Tongue (tissue), 2 donors: ENCODE results near the gene GNAI1. TPM values are rescaled to one million over a fixed set of nuclear protein-coding genes. Genes with fewer than 3 reads are reported as not detected.

Experiments used
- DNase-seq: peaks from one replicate; pipeline ENCODE4 v3.0.0-alpha.2; 2015
- total RNA-seq: library from RNA; depleted of rRNA; stranded (reverse); fragments of >200 nt; gene quantifications from one replicate; pipeline ENCODE4 v1.2.3, GENCODE V29; 2014

The GNAI1 gene
- total RNA-seq, 1 donor from 2014 or later, result 49.6 TPM

GRCh38 chr7:80215734-80216133 is 81.1 kb downstream of the GNAI1 start:
- no peak for DNase-seq

- no peak for DNase-seq
Observed at GRCh38 chr7:80216996-80217842, 82.6 kb downstream of the GNAI1 start.

- DNase-seq, result no peak
Observed at GRCh38 chr7:80218723-80219122, 84.1 kb downstream of the GNAI1 start.

- no peak for DNase-seq
Observed at GRCh38 chr7:80220022-80220634, 85.5 kb downstream of the GNAI1 start.

GRCh38 chr7:80224415-80224814 is 89.8 kb downstream of the GNAI1 start:
- DNase-seq, result no peak

GRCh38 chr7:80225361-80225760 is 90.7 kb downstream of the GNAI1 start:
- DNase-seq, result no peak

- no peak for DNase-seq
Observed at GRCh38 chr7:80226629-80227028, 92.0 kb downstream of the GNAI1 start.

- no peak for DNase-seq
Observed at GRCh38 chr7:80230327-80230726, 95.7 kb downstream of the GNAI1 start.

- DNase-seq, result no peak
Observed at GRCh38 chr7:80231707-80232106, 97.1 kb downstream of the GNAI1 start.

GRCh38 chr7:80232979-80233724 is 98.5 kb downstream of the GNAI1 start:
- no peak for DNase-seq

GRCh38 chr7:80235334-80235733 is 100.7 kb downstream of the GNAI1 start:
- no peak for DNase-seq

- DNase-seq, result no peak
Observed at GRCh38 chr7:80236681-80237080, 102.0 kb downstream of the GNAI1 start.

GRCh38 chr7:80240265-80241025 is 105.8 kb downstream of the GNAI1 start:
- no peak for DNase-seq

- DNase-seq, result peak; percentile 23
Observed at GRCh38 chr7:80241671-80242070, 107.0 kb downstream of the GNAI1 start.

GRCh38 chr7:80243425-80243824 is 108.8 kb downstream of the GNAI1 start:
- peak; percentile 19 for DNase-seq

- DNase-seq, result peak; percentile 50
Observed at GRCh38 chr7:80244206-80244916, 109.7 kb downstream of the GNAI1 start.

GRCh38 chr7:80247144-80247543 is 112.5 kb downstream of the GNAI1 start:
- DNase-seq, result no peak

- DNase-seq, result no peak
Observed at GRCh38 chr7:80247891-80248290, 113.3 kb downstream of the GNAI1 start.

- DNase-seq, result no peak
Observed at GRCh38 chr7:80249184-80249583, 114.6 kb downstream of the GNAI1 start.

- no peak for DNase-seq
Observed at GRCh38 chr7:80249619-80250295, 115.1 kb downstream of the GNAI1 start.

GRCh38 chr7:80253237-80253636 is 118.6 kb downstream of the GNAI1 start:
- DNase-seq, result no peak
